ENCODE data around the gene GOLGB1. TPM values are rescaled to one million over a fixed set of nuclear protein-coding genes. Genes with fewer than 3 reads are reported as not detected.

GOLGB1 gene, protein sequence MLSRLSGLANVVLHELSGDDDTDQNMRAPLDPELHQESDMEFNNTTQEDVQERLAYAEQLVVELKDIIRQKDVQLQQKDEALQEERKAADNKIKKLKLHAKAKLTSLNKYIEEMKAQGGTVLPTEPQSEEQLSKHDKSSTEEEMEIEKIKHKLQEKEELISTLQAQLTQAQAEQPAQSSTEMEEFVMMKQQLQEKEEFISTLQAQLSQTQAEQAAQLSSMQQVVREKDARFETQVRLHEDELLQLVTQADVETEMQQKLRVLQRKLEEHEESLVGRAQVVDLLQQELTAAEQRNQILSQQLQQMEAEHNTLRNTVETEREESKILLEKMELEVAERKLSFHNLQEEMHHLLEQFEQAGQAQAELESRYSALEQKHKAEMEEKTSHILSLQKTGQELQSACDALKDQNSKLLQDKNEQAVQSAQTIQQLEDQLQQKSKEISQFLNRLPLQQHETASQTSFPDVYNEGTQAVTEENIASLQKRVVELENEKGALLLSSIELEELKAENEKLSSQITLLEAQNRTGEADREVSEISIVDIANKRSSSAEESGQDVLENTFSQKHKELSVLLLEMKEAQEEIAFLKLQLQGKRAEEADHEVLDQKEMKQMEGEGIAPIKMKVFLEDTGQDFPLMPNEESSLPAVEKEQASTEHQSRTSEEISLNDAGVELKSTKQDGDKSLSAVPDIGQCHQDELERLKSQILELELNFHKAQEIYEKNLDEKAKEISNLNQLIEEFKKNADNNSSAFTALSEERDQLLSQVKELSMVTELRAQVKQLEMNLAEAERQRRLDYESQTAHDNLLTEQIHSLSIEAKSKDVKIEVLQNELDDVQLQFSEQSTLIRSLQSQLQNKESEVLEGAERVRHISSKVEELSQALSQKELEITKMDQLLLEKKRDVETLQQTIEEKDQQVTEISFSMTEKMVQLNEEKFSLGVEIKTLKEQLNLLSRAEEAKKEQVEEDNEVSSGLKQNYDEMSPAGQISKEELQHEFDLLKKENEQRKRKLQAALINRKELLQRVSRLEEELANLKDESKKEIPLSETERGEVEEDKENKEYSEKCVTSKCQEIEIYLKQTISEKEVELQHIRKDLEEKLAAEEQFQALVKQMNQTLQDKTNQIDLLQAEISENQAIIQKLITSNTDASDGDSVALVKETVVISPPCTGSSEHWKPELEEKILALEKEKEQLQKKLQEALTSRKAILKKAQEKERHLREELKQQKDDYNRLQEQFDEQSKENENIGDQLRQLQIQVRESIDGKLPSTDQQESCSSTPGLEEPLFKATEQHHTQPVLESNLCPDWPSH (N-terminal part only)
- polyA plus RNA-seq (2013, experiment 1 of 2), result 8.4 TPM
- 7.8 TPM for polyA plus RNA-seq (2013, experiment 2 of 2)

DNA sequence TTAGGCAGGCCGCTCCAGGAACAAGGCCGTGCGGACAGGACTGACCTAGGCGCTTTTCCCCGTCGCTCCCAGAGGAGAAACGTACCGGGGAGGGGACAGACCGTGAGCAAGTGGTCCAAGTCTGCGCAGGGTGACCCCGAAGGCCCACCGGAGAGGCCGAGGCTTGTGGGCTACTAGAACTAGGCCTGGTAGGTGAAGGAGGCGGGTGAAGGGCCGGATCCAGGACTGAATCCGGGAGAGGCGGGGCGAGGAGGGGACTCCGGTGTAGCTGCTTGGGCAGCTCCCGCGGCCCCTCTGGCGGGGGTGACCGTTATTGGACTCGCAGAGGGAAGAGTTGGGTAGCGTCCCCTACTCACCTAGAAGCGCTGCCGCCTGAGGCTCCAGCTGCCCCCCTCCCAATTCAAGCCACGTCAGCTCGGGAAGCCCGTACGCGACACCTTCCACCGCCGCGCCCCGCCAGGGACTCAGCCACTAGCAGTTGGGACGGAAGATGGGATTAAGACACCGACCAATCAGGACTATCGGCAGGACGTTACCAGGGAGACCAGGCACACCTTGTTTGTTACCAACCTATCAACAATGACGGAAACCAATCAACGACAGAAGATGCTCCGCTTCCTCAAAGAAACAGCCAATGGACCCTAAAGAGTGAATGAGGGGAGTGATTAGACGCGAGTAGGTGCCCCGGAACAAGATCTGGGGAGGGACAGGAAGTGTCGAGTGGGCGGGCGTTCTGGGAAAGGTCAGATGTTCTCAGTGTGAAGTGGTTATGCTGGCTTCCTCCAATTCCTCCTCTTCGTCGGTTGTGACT lies at the start of gene GOLGB1:
GOLGB1 (minus strand) TSS at position 466 of the 811 bp plus-strand sequence. CDS start 18,770 bp downstream, outside the sequence.
- Histone ChIP-seq H3K79me1 (ENCODE audit: low read length) (peaks cover 11% of the 10 kb centered on the region), H2BK120ac (ENCODE audit: low read depth, low read length) (no peak within 1 kb of the TSS), H2BK5ac (ENCODE audit: low read length) (no peak within 1 kb of the TSS), H2BK15ac (replicated peaks; ENCODE audit: low read depth) (no peak within 1 kb of the TSS), H3K56ac (ENCODE audit: low read length) (peak within 1 kb of the TSS; percentile 96), H4K8ac (ENCODE audit: low read depth, low read length) (no peak within 1 kb of the TSS), H3K79me2 (ENCODE audit: control insufficient read depth, insufficient read depth, low read length) (peaks cover 8% of the 10 kb centered on the region), H3K4me2 (ENCODE audit: low read length) (peak within 1 kb of the TSS; percentile 83), H3K18ac (ENCODE audit: low read length) (peak within 1 kb of the TSS; percentile 22), H3K4me3 (ENCODE audit: low read length) (peak within 1 kb of the TSS; percentile 97), H3K23ac (ENCODE audit: low read length) (no peak within 1 kb of the TSS), H3K9ac (ENCODE audit: low read length) (peak within 1 kb of the TSS; percentile 97), H2AK5ac (ENCODE audit: low read length) (no peak within 1 kb of the TSS), H3K4ac (ENCODE audit: low read depth, low read length) (no peak within 1 kb of the TSS), H4K5ac (ENCODE audit: low read length) (no peak within 1 kb of the TSS), H3K4me1 (ENCODE audit: control insufficient read depth, low read depth, low read length) (peaks cover 3% of the 10 kb centered on the region), H3K27ac (ENCODE audit: low read depth, low read length) (peak within 1 kb of the TSS; percentile 39), H3K36me3 (ENCODE audit: control insufficient read depth, insufficient read depth, low read length) (no peaks in the 10 kb centered on the region), H3K27me3 (ENCODE audit: insufficient read depth, low read length, poor library complexity) (no peaks in the 10 kb centered on the region)
- DNase-seq, result peak; percentile 100
- WGBS (ENCODE audit: extremely low coverage, insufficient coverage, low lambda C conversion rate), result no CpG with 5 or more reads among the region's 51 CpGs

DNA sequence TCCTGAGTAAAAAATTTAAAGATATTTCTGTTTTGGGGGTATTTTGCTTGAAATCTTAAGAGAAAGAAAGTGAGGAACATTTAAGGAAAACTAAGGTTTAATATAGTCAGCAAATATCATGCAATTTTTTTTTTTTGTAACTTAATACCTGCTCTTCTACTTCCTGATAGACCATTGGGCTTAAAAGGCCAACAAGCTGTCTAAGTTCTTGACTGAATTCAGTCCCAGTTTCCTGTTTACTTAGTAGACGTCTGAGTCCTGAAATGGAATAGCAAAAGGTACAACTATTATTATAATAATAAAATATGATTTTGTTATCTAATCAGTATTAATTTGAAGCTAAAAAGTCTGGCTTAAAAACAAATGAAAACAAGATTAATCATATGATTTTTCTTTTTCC lies 47.4 kb upstream of the GOLGB1 start:
- no peak overlapping the region for H3K18ac ChIP-seq (ENCODE audit: low read length)
- no peak overlapping the region for H4K8ac ChIP-seq (ENCODE audit: low read depth, low read length)
- no peak overlapping the region for H2AK5ac ChIP-seq (ENCODE audit: low read length)
- no peaks in the 10 kb centered on the region for H3K79me1 ChIP-seq (ENCODE audit: low read length)
- H3K23ac ChIP-seq (ENCODE audit: low read length), result no peak overlapping the region
- H3K4me1 ChIP-seq (ENCODE audit: control insufficient read depth, low read depth, low read length), result no peaks in the 10 kb centered on the region
- no peaks in the 10 kb centered on the region for H3K36me3 ChIP-seq (ENCODE audit: control insufficient read depth, insufficient read depth, low read length)
- no peak overlapping the region for H3K4me2 ChIP-seq (ENCODE audit: low read length)
- no peak overlapping the region for H2BK5ac ChIP-seq (ENCODE audit: low read length)
- H3K27ac ChIP-seq (ENCODE audit: low read depth, low read length), result no peak overlapping the region
- no CpG with 5 or more reads among the region's 1 CpG for WGBS (ENCODE audit: extremely low coverage, insufficient coverage, low lambda C conversion rate)
- no peak for DNase-seq
- H3K9ac ChIP-seq (ENCODE audit: low read length), result no peak overlapping the region
- no peaks in the 10 kb centered on the region for H3K27me3 ChIP-seq (ENCODE audit: insufficient read depth, low read length, poor library complexity)
- no peaks in the 10 kb centered on the region for H3K79me2 ChIP-seq (ENCODE audit: control insufficient read depth, insufficient read depth, low read length)
- no peak overlapping the region for H3K4me3 ChIP-seq (ENCODE audit: low read length)
- H4K5ac ChIP-seq (ENCODE audit: low read length), result no peak overlapping the region
- H2BK15ac ChIP-seq (replicated peaks; ENCODE audit: low read depth), result no peak overlapping the region
- no peak overlapping the region for H2BK120ac ChIP-seq (ENCODE audit: low read depth, low read length)
- H3K4ac ChIP-seq (ENCODE audit: low read depth, low read length), result no peak overlapping the region
- no peak overlapping the region for H3K56ac ChIP-seq (ENCODE audit: low read length)

DNA sequence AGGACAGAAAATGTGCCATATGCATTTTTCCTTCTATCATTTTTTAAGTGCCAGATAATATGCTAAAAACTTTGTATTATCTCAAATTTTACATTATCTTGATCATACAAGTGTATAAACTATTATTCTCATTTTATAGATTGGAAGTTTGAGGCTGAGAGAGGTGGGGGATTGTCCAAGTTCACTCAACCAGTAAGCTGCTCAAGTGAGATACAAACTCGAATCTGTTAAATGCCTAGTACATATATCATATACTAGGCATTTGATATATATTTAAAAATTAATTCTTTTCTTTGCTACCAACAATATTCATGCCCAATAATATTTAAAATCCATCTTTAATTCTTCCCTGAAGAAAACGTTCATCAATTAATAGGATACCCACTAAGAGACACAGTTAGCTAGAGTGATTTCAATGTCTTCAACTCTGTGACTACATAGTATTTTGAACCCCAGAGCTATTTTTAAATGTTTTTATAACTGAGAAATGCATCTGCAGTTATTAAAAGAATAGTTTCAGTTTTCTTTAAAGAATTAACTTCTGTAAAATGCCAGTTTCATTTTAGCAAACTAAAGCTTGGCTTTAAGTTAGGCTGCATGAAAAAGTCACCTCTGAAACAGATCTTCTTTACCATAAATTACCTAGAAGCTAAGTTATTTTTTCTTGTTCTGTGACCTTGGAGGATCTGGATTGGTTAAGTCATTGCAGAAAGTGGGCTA lies 44.9 kb upstream of the GOLGB1 start:
- Histone ChIP-seq H3K4ac (ENCODE audit: low read depth, low read length) (no peak overlapping the region), H3K18ac (ENCODE audit: low read length) (no peak overlapping the region), H3K27ac (ENCODE audit: low read depth, low read length) (no peak overlapping the region), H3K36me3 (ENCODE audit: control insufficient read depth, insufficient read depth, low read length) (no peaks in the 10 kb centered on the region), H2AK5ac (ENCODE audit: low read length) (no peak overlapping the region), H2BK5ac (ENCODE audit: low read length) (no peak overlapping the region), H3K56ac (ENCODE audit: low read length) (no peak overlapping the region), H3K4me1 (ENCODE audit: control insufficient read depth, low read depth, low read length) (no peaks in the 10 kb centered on the region), H3K23ac (ENCODE audit: low read length) (no peak overlapping the region), H3K79me2 (ENCODE audit: control insufficient read depth, insufficient read depth, low read length) (no peaks in the 10 kb centered on the region), H3K4me3 (ENCODE audit: low read length) (no peak overlapping the region), H3K4me2 (ENCODE audit: low read length) (no peak overlapping the region), H2BK120ac (ENCODE audit: low read depth, low read length) (no peak overlapping the region), H3K79me1 (ENCODE audit: low read length) (no peaks in the 10 kb centered on the region), H3K27me3 (ENCODE audit: insufficient read depth, low read length, poor library complexity) (no peaks in the 10 kb centered on the region), H2BK15ac (replicated peaks; ENCODE audit: low read depth) (no peak overlapping the region), H4K5ac (ENCODE audit: low read length) (no peak overlapping the region), H4K8ac (ENCODE audit: low read depth, low read length) (no peak overlapping the region), H3K9ac (ENCODE audit: low read length) (no peak overlapping the region)
- whole genome bisulfite sequencing (ENCODE audit: extremely low coverage, insufficient coverage, low lambda C conversion rate), result 100% methylated on average over 1 of the region's 2 CpGs
- no peak for DNase-seq

GRCh38 chr3:121793078-121793477 lies 43.5 kb upstream of the GOLGB1 start:
- no peak overlapping the region for H4K8ac ChIP-seq (ENCODE audit: low read depth, low read length)
- no peak overlapping the region for H3K23ac ChIP-seq (ENCODE audit: low read length)
- no peak overlapping the region for H3K56ac ChIP-seq (ENCODE audit: low read length)
- no peak overlapping the region for H2BK15ac ChIP-seq (replicated peaks; ENCODE audit: low read depth)
- no peak overlapping the region for H3K4me2 ChIP-seq (ENCODE audit: low read length)
- no peak for DNase-seq
- H3K27ac ChIP-seq (ENCODE audit: low read depth, low read length), result no peak overlapping the region
- no peaks in the 10 kb centered on the region for H3K36me3 ChIP-seq (ENCODE audit: control insufficient read depth, insufficient read depth, low read length)
- no CpG with 5 or more reads among the region's 3 CpGs for WGBS (ENCODE audit: extremely low coverage, insufficient coverage, low lambda C conversion rate)
- no peaks in the 10 kb centered on the region for H3K79me2 ChIP-seq (ENCODE audit: control insufficient read depth, insufficient read depth, low read length)
- no peak overlapping the region for H3K4me3 ChIP-seq (ENCODE audit: low read length)
- H2BK120ac ChIP-seq (ENCODE audit: low read depth, low read length), result no peak overlapping the region
- H3K4ac ChIP-seq (ENCODE audit: low read depth, low read length), result no peak overlapping the region
- no peak overlapping the region for H4K5ac ChIP-seq (ENCODE audit: low read length)
- H3K9ac ChIP-seq (ENCODE audit: low read length), result no peak overlapping the region
- H2BK5ac ChIP-seq (ENCODE audit: low read length), result no peak overlapping the region
- H3K27me3 ChIP-seq (ENCODE audit: insufficient read depth, low read length, poor library complexity), result no peaks in the 10 kb centered on the region
- no peak overlapping the region for H2AK5ac ChIP-seq (ENCODE audit: low read length)
- H3K4me1 ChIP-seq (ENCODE audit: control insufficient read depth, low read depth, low read length), result no peaks in the 10 kb centered on the region
- H3K79me1 ChIP-seq (ENCODE audit: low read length), result no peaks in the 10 kb centered on the region
- H3K18ac ChIP-seq (ENCODE audit: low read length), result no peak overlapping the region
